Heart left ventricle (tissue), 13 donors: ENCODE data around the gene DNAJC6.

Experiments
- CTCF ChIP-seq, 12 donors: fragments of 200-600 bp; sonication (generic) in 4 of 12; IDR thresholded peaks; one replicate each; pipeline versions ENCODE4 v1.5.0 to v1.8.0; 2018 to 2022; ENCODE audit warnings: antibody characterized with exemption in 12 of 12, mild to moderate bottlenecking in 5 of 12
- POLR2A ChIP-seq, 2 donors: fragments of 450-650 bp; IDR thresholded peaks; one replicate each; pipeline ENCODE4 v1.6.1; 2017; ENCODE audit warnings: antibody characterized with exemption in 2 of 2, mild to moderate bottlenecking in 2 of 2, moderate library complexity in 2 of 2
- donor health status: ischemic (EF 13 %, LVEDD 7.1; RV severe dilation, severe dysfunction).
- donor health status: DM: no; HTN: yes; CAD: no.
- donor health status: DM: no; HTN: no; CAD: no.
- donor health status: ischemic (EF 25% LVEDD 6.9; RV normal size, moderate dysfunction).
- donor health status: ischemic (EF 25% LVEDD 5.7; RV mildly dilated, moderate dysfunction).
- donor health status: ischemic (EF 35%, LVEDD 5.7; RV mildly dilated, moderate dysfunction).
- donor health status: nonischemic (EF 11% LVEDD 7.7; RV severe dilation, severe dysfunction).
- donor health status: DM: yes; HTN: yes; CAD: no.
- donor health status: PGD.
- donor health status: ischemic (EF 29% LVEDD 5.4; RV normal size, mild dysfunction).
- donor health status: nonischemic (EF 23%, LVEDD 6.1; RV moderate dilation, normal function).

GRCh38 chr1:65311760-65312159 lies 2.4 kb downstream of the DNAJC6 start:
- TF ChIP-seq CTCF (IDR thresholded peaks at IDR 0.05), result no peak
- TF ChIP-seq POLR2A (IDR thresholded peaks at IDR 0.05), result no peak
